Liver (tissue), 3 donors: ENCODE data around the gene ZMAT5.

Experiments
- CTCF ChIP-seq: fragments of 150-350 bp; IDR thresholded peaks from 2 replicates; pipeline ENCODE4 v1.5.1; 2017; ENCODE audit warnings: improper control_type of control experiment, low read depth, low read length; ENCODE audit not compliant: missing input control
- MAX ChIP-seq: IDR thresholded peaks from 2 replicates; pipeline ENCODE4 v1.6.1; 2016; ENCODE audit warnings: antibody characterized with exemption
- SP1 ChIP-seq: IDR thresholded peaks from 2 replicates; pipeline ENCODE4 v1.6.1; 2018; ENCODE audit warnings: antibody characterized with exemption, mild to moderate bottlenecking
- donor health status: healthy.
- donor health status: healthy.

- TF ChIP-seq CTCF (no peak), MAX (no peak), SP1 (no peak)
These were observed 40.2 kb downstream of the ZMAT5 start for GRCh38 chr22:29726512-29727130.
